Right lobe of liver (tissue), 6 donors: Measurements from ENCODE around the gene PAX5. TPM values are rescaled to one million over a fixed set of nuclear protein-coding genes. Genes with fewer than 3 reads are reported as not detected.

Source experiments
- ATAC-seq, 4 donors: fragments of 200-7000 bp; cut with Tn5 transposase; one replicate each; pipeline ENCODE4 v1.9.1; 2020; ENCODE audit warnings: mild to moderate bottlenecking in 4 of 4, moderate library complexity in 4 of 4
- DNase-seq, 3 donors: peaks; one replicate each; pipeline ENCODE4 v3.0.0-alpha.2; 2020
- H3K27ac ChIP-seq, 3 donors: fragments of 200-600 bp; one replicate each; pipeline ENCODE4 v1.8.0; 2022
- H3K27me3 ChIP-seq, 2 donors: fragments of 200-600 bp; one replicate each; pipeline ENCODE4 v1.8.0; 2022
- H3K36me3 ChIP-seq, 4 donors: fragments of 200-600 bp; sonication (generic) in 1 of 4; one replicate each; pipeline versions ENCODE4 v1.5.1 to v1.8.0; 2017 to 2022; ENCODE audit warnings: control low read depth in 1 of 4
- H3K4me1 ChIP-seq, 4 donors: fragments of 200-600 bp; sonication (generic) in 1 of 4; one replicate each; pipeline versions ENCODE4 v1.5.1 to v1.8.0; 2017 to 2022; ENCODE audit warnings: control low read depth in 1 of 4
- H3K4me3 ChIP-seq, 3 donors: fragments of 200-600 bp; one replicate each; pipeline ENCODE4 v1.8.0; 2022
- H3K9me3 ChIP-seq, 4 donors: fragments of 200-600 bp; sonication (generic) in 1 of 4; one replicate each; pipeline versions ENCODE4 v1.5.1 to v1.8.0; 2017 to 2022; ENCODE audit warnings: control low read depth in 1 of 4
- CTCF ChIP-seq, 4 donors: fragments of 200-600 bp in 3 of 4; fragments of 450-650 bp in 1 of 4; IDR thresholded peaks; one replicate each; pipeline versions ENCODE4 v1.5.1 to v1.8.0; 2016 to 2022; ENCODE audit warnings: antibody characterized with exemption in 4 of 4, mild to moderate bottlenecking in 2 of 4
- POLR2A ChIP-seq: fragments of 450-650 bp; IDR thresholded peaks from one replicate; pipeline ENCODE4 v1.6.1; 2017; ENCODE audit warnings: antibody characterized with exemption, mild to moderate bottlenecking
- WGBS: methylation state at CpG from one replicate; pipeline ENCODE4 v1.1.6; 2018; ENCODE audit warnings: low coverage, low lambda C conversion rate; ENCODE audit not compliant: insufficient coverage; ENCODE audit errors: missing lambda C conversion rate; 5-methylcytosine and 5-hydroxymethylcytosine counted together
- intact Hi-C, 2 donors: fragments of 100-400 bp; cut with DNase I; formaldehyde crosslinking; loops; one replicate each; pipeline versions ENCODE4 v1.11.2 to v1.14.1; 2022
- total RNA-seq, 6 experiments: library from RNA; depleted of rRNA in 2 of 6; stranded (reverse); fragments of >200 nt in 2 of 6; fragmentation: NEBNext Ultra II Directional in 3 of 6; extraction: Animal tissue kit (Norgen Biotek cat#: 25700) in 3 of 6; gene quantifications; one replicate each; pipeline versions ENCODE4 v1.1.0 to v1.2.4, GENCODE V29; 2016 to 2023
- donor health status: DM: no; HTN: yes; CAD: no.
- donor health status: DM: no; HTN: no; CAD: no.
- donor health status: DM: no; HTN: no; CAD: no.
- donor health status: DM: no; HTN: yes; CAD: no.
- donor health status: DM: no; HTN: yes; CAD: no.

PAX5 gene
- total RNA-seq, 6 experiments from 2014 or later: 0.12 to 0.18 TPM; not detected in 4

- H3K36me3 ChIP-seq: no peaks in the 10 kb centered on the region
- intact Hi-C loops: no loop called here
- no peak for TF ChIP-seq POLR2A
- TF ChIP-seq CTCF (IDR thresholded peaks at IDR 0.05): no peak
- no peaks in the 10 kb centered on the region for H3K9me3 ChIP-seq
- peaks cover 0 to 23% (median 8%) of the 10 kb centered on the region in 4 donors for H3K4me1 ChIP-seq
- no peaks in the 10 kb centered on the region for H3K27me3 ChIP-seq
- DNase-seq (no peak), ATAC-seq (no peak)
- no peak overlapping the region for H3K27ac ChIP-seq
- no peak overlapping the region for H3K4me3 ChIP-seq
- WGBS: 71% methylated on average over 10 of the region's 17 CpGs
Observed at GRCh38 chr9:36837431-36838405, 196.3 kb downstream of the PAX5 start.

GRCh38 chr9:36836486-36836885, 197.6 kb downstream of the PAX5 start:
- Histone ChIP-seq H3K9me3 (no peaks in the 10 kb centered on the region), H3K4me3 (no peak overlapping the region), H3K4me1 (peaks cover 0 to 23% (median 8%) of the 10 kb centered on the region in 4 donors), H3K27ac (no peak overlapping the region), H3K36me3 (no peaks in the 10 kb centered on the region), H3K27me3 (no peaks in the 10 kb centered on the region)
- no CpG with 5 or more reads among the region's 7 CpGs for WGBS
- intact Hi-C loops: no loop called here
- no peak for DNase-seq
- ATAC-seq: no peak
- no peak for TF ChIP-seq POLR2A
- no peak for TF ChIP-seq CTCF (IDR thresholded peaks at IDR 0.05)

- no peaks in the 10 kb centered on the region for H3K36me3 ChIP-seq
- peaks cover 0 to 13% (median 4%) of the 10 kb centered on the region in 4 donors for H3K4me1 ChIP-seq
- no peaks in the 10 kb centered on the region for H3K9me3 ChIP-seq
- no peaks in the 10 kb centered on the region for H3K27me3 ChIP-seq
- no peak for ATAC-seq
- no peak for TF ChIP-seq POLR2A
- WGBS: 77% methylated on average over 7 of the region's 18 CpGs
- H3K4me3 ChIP-seq: no peak overlapping the region
- DNase-seq: no peak
- intact Hi-C loops: no loop called here
- H3K27ac ChIP-seq: no peak overlapping the region
Observed at GRCh38 chr9:36835271-36835996, 198.6 kb downstream of the PAX5 start.

GRCh38 chr9:36834736-36835135, 199.3 kb downstream of the PAX5 start:
- intact Hi-C loops: no loop called here

GRCh38 chr9:36833954-36834353, 200.1 kb downstream of the PAX5 start:
- Histone ChIP-seq H3K4me1 (no peaks in the 10 kb centered on the region), H3K9me3 (no peaks in the 10 kb centered on the region), H3K4me3 (no peak overlapping the region), H3K36me3 (no peaks in the 10 kb centered on the region), H3K27me3 (no peaks in the 10 kb centered on the region), H3K27ac (no peak overlapping the region)
- no peak for ATAC-seq
- TF ChIP-seq CTCF (IDR thresholded peaks at IDR 0.05): no peak
- no peak for TF ChIP-seq POLR2A
- 50% methylated on average over 1 of the region's 6 CpGs for WGBS
- intact Hi-C loops: no loop called here
- DNase-seq: no peak

More at GRCh38 chr9:36834736-36835135, 199.3 kb downstream of the PAX5 start:
- ATAC-seq (no peak), DNase-seq (no peak)
- H3K4me1 ChIP-seq: peaks cover 0 to 7% (median 1%) of the 10 kb centered on the region in 4 donors
- H3K27me3 ChIP-seq: no peaks in the 10 kb centered on the region
- TF ChIP-seq POLR2A: no peak
- WGBS: 87% methylated on average over 4 of the region's 9 CpGs
- H3K4me3 ChIP-seq: no peak overlapping the region
- no peaks in the 10 kb centered on the region for H3K9me3 ChIP-seq
- no peak overlapping the region for H3K27ac ChIP-seq
- H3K36me3 ChIP-seq: no peaks in the 10 kb centered on the region
